ENCODE results near the gene RBM6.
A peak's percentile ranks its signal among the peaks of the same experiment; 100 is the strongest.
"Not testable (repeated sequence)": the region's sequence is repeated elsewhere in the genome, so short reads cannot be mapped to it uniquely, and the experiment has no call there.

The RBM6 gene

GRCh38 chr3:49984394-49984793 lies 44.4 kb downstream of the RBM6 start:
- DNase-seq = no peak

GRCh38 chr3:49992326-49992725 lies 52.4 kb downstream of the RBM6 start:
- DNase-seq = no peak

GRCh38 chr3:49994476-49994875 lies 54.5 kb downstream of the RBM6 start:
- DNase-seq = no peak

GRCh38 chr3:49996016-49996415 lies 56.1 kb downstream of the RBM6 start:
- DNase-seq = no peak

- no peak for DNase-seq
Observed at GRCh38 chr3:49997862-49998261, 57.9 kb downstream of the RBM6 start.

GRCh38 chr3:49998326-49998725 lies 58.4 kb downstream of the RBM6 start:
- no peak for DNase-seq

GRCh38 chr3:50001511-50001910 lies 61.6 kb downstream of the RBM6 start:
- no peak for DNase-seq

- no peak for DNase-seq
Observed at GRCh38 chr3:50003216-50003615, 63.3 kb downstream of the RBM6 start.

GRCh38 chr3:50003824-50004223 lies 63.9 kb downstream of the RBM6 start:
- DNase-seq = no peak

- DNase-seq = no peak
Observed at GRCh38 chr3:50008931-50009330, 69.0 kb downstream of the RBM6 start.

- no peak for DNase-seq
Observed at GRCh38 chr3:50010959-50011358, 71.0 kb downstream of the RBM6 start.

GRCh38 chr3:50015918-50016317 lies 76.0 kb downstream of the RBM6 start:
- peak; percentile 23 for DNase-seq

GRCh38 chr3:50028346-50028745 lies 88.4 kb downstream of the RBM6 start:
- no peak for DNase-seq

GRCh38 chr3:50031201-50031600 lies 91.3 kb downstream of the RBM6 start:
- not testable (repeated sequence) for DNase-seq

GRCh38 chr3:50044976-50045375 lies 105.0 kb downstream of the RBM6 start:
- no peak for DNase-seq

GRCh38 chr3:50047426-50047825 lies 107.5 kb downstream of the RBM6 start:
- DNase-seq = no peak

- no peak for DNase-seq
Observed at GRCh38 chr3:50050361-50050760, 110.4 kb downstream of the RBM6 start.

GRCh38 chr3:50057756-50058155 lies 117.8 kb downstream of the RBM6 start:
- no peak for DNase-seq

- DNase-seq = no peak
Observed at GRCh38 chr3:50068134-50068533, 128.2 kb downstream of the RBM6 start.

- DNase-seq = no peak
Observed at GRCh38 chr3:50078091-50078490, 138.1 kb downstream of the RBM6 start.

GRCh38 chr3:50078622-50079021 lies 138.7 kb downstream of the RBM6 start:
- DNase-seq = no peak

GRCh38 chr3:50084951-50085350 lies 145.0 kb downstream of the RBM6 start:
- DNase-seq = not testable (repeated sequence)

GRCh38 chr3:50088725-50089608 lies 149.0 kb downstream of the RBM6 start, which contains the start of gene RBM5:
RBM5 (plus strand) TSS chr3:50088919; CDS start chr3:50090435, 1,516 bp downstream.
- peak; percentile 97 for DNase-seq

GRCh38 chr3:50089609-50089945 lies 149.6 kb downstream of the RBM6 start:
- no peak for DNase-seq

- DNase-seq = no peak
Observed at GRCh38 chr3:50090984-50091383, 151.0 kb downstream of the RBM6 start.

Measured in stimulated activated CD4-positive, alpha-beta T cell treated with anti-CD3 and anti-CD28 coated beads, Interleukin-15, amount 100 ng/mL, for 24 hours (primary cell).